ENCODE data around the gene PCDHGA1. TPM values are rescaled to one million over a fixed set of nuclear protein-coding genes. Genes with fewer than 3 reads are reported as not detected.

Gene PCDHGA1
- polyA plus RNA-seq (0.08 to 0.17 TPM (median 0.09 TPM) in 3 replicates), polyA minus RNA-seq (0.30 TPM in 1 of 3 replicates, not detected in the others)
- polyA plus RNA-seq (2011; ENCODE audit: low read depth): not detected
- polyA plus RNA-seq (2011; cell fraction: cytosol; rRNA removed): 0.03 and 0.04 TPM in 2 replicates
- 0.23 and 0.25 TPM in 2 replicates for polyA plus RNA-seq (2011; cell fraction: nucleus; rRNA removed)
- polyA plus RNA-seq (2012; ENCODE audit: low replicate concordance): 0.10 and 0.18 TPM in 2 replicates
- not detected for polyA minus RNA-seq (2011; cell fraction: cytosol; rRNA and poly(A)+ RNA removed)
- polyA minus RNA-seq (2011; cell fraction: nucleus; rRNA and poly(A)+ RNA removed): 0.21 and 0.47 TPM in 2 replicates

DNA sequence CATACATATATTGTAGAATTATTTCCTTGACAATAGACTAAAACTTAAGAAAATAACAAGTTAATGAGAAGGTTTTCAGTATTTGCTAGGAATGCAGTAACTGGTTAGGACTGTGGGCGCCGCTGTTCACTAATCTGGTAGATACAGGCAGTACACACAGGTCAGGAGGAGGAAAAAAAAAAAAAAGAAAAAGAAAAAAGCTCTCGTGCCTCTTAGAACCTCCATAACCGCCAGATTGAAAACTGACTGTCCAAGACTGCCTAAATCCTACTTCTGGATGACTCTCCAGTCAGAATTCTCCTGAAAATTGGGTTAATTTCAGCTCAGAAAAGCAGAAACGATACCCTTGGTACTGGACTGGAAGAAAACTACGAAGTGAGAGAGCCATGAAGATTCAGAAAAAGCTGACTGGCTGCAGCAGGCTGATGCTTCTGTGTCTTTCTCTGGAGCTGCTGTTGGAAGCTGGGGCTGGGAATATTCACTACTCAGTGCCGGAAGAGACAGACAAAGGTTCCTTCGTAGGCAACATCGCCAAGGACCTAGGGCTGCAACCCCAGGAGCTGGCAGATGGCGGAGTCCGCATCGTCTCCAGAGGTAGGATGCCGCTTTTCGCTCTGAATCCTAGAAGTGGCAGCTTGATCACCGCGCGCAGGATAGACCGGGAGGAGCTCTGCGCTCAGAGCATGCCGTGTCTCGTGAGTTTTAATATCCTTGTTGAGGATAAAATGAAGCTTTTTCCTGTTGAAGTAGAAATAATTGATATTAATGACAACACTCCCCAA lies at the start of gene PCDHGA1:
Gene PCDHGA1, plus strand, starts transcription at position 216 of the 782 bp plus-strand sequence.
- FAIRE-seq: no peak
- no peaks in the 10 kb centered on the region for H3K4me1 ChIP-seq (ENCODE audit: control insufficient read depth, extremely low read depth, insufficient read depth, low read length)
- TF ChIP-seq EZH2 (IDR thresholded peaks at IDR 0.05; ENCODE audit: low read length) (no peak), CTCF (optimal IDR thresholded peaks at IDR 0.05 in 1 of 3, IDR thresholded peaks at IDR 0.05 in 1 of 3, conservative IDR thresholded peaks at IDR 0.05 in 1 of 3; ENCODE audit: extremely low read depth in 1 of 3, insufficient read depth in 2 of 3, low read length in 3 of 3) (peak; percentile 21 to 47 (median 28))
- DNase-seq (ENCODE audit: low read depth, low spot score): no peak
- no peaks in the 10 kb centered on the region for H3K79me2 ChIP-seq (ENCODE audit: control insufficient read depth, insufficient read depth, low read length)
- no peaks in the 10 kb centered on the region for H3K36me3 ChIP-seq (ENCODE audit: control insufficient read depth in 2 of 2, extremely low read depth in 1 of 2, insufficient read depth in 2 of 2, low read length in 2 of 2)
- H3K4me2 ChIP-seq (ENCODE audit: control insufficient read depth, extremely low read depth, insufficient read depth, low read depth, low read length): peak within 1 kb of the TSS; percentile 55
- peak within 1 kb of the TSS; percentile 12 to 31 (median 18) for H3K4me3 ChIP-seq (ENCODE audit: control insufficient read depth in 2 of 3, extremely low read depth in 1 of 3, insufficient read depth in 2 of 3, low read depth in 1 of 3, low read length in 3 of 3)
- no peak within 1 kb of the TSS for H3K9ac ChIP-seq (ENCODE audit: control insufficient read depth, extremely low read depth, insufficient read depth, low read length)
- H4K20me1 ChIP-seq (ENCODE audit: control insufficient read depth, extremely low read depth, insufficient read depth, low read length): no peaks in the 10 kb centered on the region
- dilution Hi-C loops (cut with MboI; ENCODE audit: extremely low pct_ligation_motif_present, low sequenced_read_pairs): no loop called here
- H3K27me3 ChIP-seq (ENCODE audit: control insufficient read depth, extremely low read depth, insufficient read depth, low read length): peaks cover 4% of the 10 kb centered on the region
- peak within 1 kb of the TSS; percentile 47 for H2AFZ ChIP-seq (ENCODE audit: control insufficient read depth, low read length)
- no peaks in the 10 kb centered on the region for H3K9me3 ChIP-seq (ENCODE audit: control insufficient read depth, low read depth, low read length)
- no peaks in the 10 kb centered on the region for H3K9me1 ChIP-seq (ENCODE audit: control insufficient read depth, extremely low read depth, insufficient read depth, low read length)
- H3K27ac ChIP-seq (ENCODE audit: control insufficient read depth, insufficient read depth, low read length): no peak within 1 kb of the TSS

GRCh38 chr5:141298376-141298775 lies 31.9 kb upstream of the PCDHGA1 start:
- H4K20me1 ChIP-seq (ENCODE audit: control insufficient read depth, extremely low read depth, insufficient read depth, low read length): no peaks in the 10 kb centered on the region
- DNase-seq (ENCODE audit: low read depth, low spot score) (no peak), FAIRE-seq (no peak)
- no peak for TF ChIP-seq EZH2 (IDR thresholded peaks at IDR 0.05; ENCODE audit: low read length)
- no peak for TF ChIP-seq CTCF (optimal IDR thresholded peaks at IDR 0.05 in 1 of 3, IDR thresholded peaks at IDR 0.05 in 1 of 3, conservative IDR thresholded peaks at IDR 0.05 in 1 of 3; ENCODE audit: extremely low read depth in 1 of 3, insufficient read depth in 2 of 3, low read length in 3 of 3)
- H3K4me1 ChIP-seq (ENCODE audit: control insufficient read depth, extremely low read depth, insufficient read depth, low read length): no peaks in the 10 kb centered on the region
- H3K4me3 ChIP-seq (ENCODE audit: control insufficient read depth in 2 of 3, extremely low read depth in 1 of 3, insufficient read depth in 2 of 3, low read depth in 1 of 3, low read length in 3 of 3): no peak overlapping the region
- no peak overlapping the region for H3K4me2 ChIP-seq (ENCODE audit: control insufficient read depth, extremely low read depth, insufficient read depth, low read depth, low read length)
- H3K27ac ChIP-seq (ENCODE audit: control insufficient read depth, insufficient read depth, low read length): no peak overlapping the region
- dilution Hi-C loops (cut with MboI; ENCODE audit: extremely low pct_ligation_motif_present, low sequenced_read_pairs): no loop called here
- peaks cover 2% of the 10 kb centered on the region for H3K9me3 ChIP-seq (ENCODE audit: control insufficient read depth, low read depth, low read length)
- no peaks in the 10 kb centered on the region for H3K27me3 ChIP-seq (ENCODE audit: control insufficient read depth, extremely low read depth, insufficient read depth, low read length)
- H3K79me2 ChIP-seq (ENCODE audit: control insufficient read depth, insufficient read depth, low read length): no peaks in the 10 kb centered on the region
- H3K36me3 ChIP-seq (ENCODE audit: control insufficient read depth in 2 of 2, extremely low read depth in 1 of 2, insufficient read depth in 2 of 2, low read length in 2 of 2): no peaks in the 10 kb centered on the region
- H3K9ac ChIP-seq (ENCODE audit: control insufficient read depth, extremely low read depth, insufficient read depth, low read length): no peak overlapping the region
- no peak overlapping the region for H2AFZ ChIP-seq (ENCODE audit: control insufficient read depth, low read length)
- H3K9me1 ChIP-seq (ENCODE audit: control insufficient read depth, extremely low read depth, insufficient read depth, low read length): no peaks in the 10 kb centered on the region

Measured in keratinocyte (primary cell).